Sigmoid colon (tissue), 7 donors: ENCODE results near the gene ALG12. TPM values are rescaled to one million over a fixed set of nuclear protein-coding genes. Genes with fewer than 3 reads are reported as not detected.
A peak's percentile ranks its signal among the peaks of the same experiment; 100 is the strongest.

Experiments used
- DNase-seq: peaks from one replicate; pipeline ENCODE4 v3.0.0-alpha.2; 2019
- H3K27ac ChIP-seq, 4 donors: fragments of 200-600 bp; sonication (generic); one replicate each; pipeline ENCODE4 v1.5.1; 2016 to 2019; ENCODE audit warnings: mild to moderate bottlenecking in 1 of 4
- H3K27me3 ChIP-seq, 3 donors: fragments of 200-600 bp; sonication (generic); one replicate each; pipeline ENCODE4 v1.5.1; 2019; ENCODE audit warnings: mild to moderate bottlenecking in 1 of 3
- H3K36me3 ChIP-seq, 4 donors: fragments of 200-600 bp; sonication (generic); one replicate each; pipeline ENCODE4 v1.5.1; 2016 to 2019
- H3K4me1 ChIP-seq, 4 donors: fragments of 200-600 bp; sonication (generic); one replicate each; pipeline ENCODE4 v1.5.1; 2017 to 2019
- H3K4me3 ChIP-seq, 4 donors: fragments of 200-600 bp; sonication (generic); one replicate each; pipeline ENCODE4 v1.5.1; 2017 to 2019; ENCODE audit warnings: mild to moderate bottlenecking in 2 of 4, moderate library complexity in 1 of 4
- H3K9me3 ChIP-seq, 4 donors: fragments of 200-600 bp in 3 of 4; sonication (generic) in 3 of 4; one replicate each; pipeline versions ENCODE4 v1.5.1 to v1.6.1; 2013 to 2019
- CTCF ChIP-seq, 4 experiments: fragments of 450-650 bp in 3 of 4; fragments of 200-600 bp in 1 of 4; IDR thresholded peaks; one replicate each; pipeline ENCODE4 v1.5.1; 2016 to 2019; ENCODE audit warnings: antibody characterized with exemption in 4 of 4, mild to moderate bottlenecking in 3 of 4, moderate library complexity in 2 of 4
- EP300 ChIP-seq, 4 donors: sonication (generic); formaldehyde crosslinking; IDR thresholded peaks; one replicate each; pipeline ENCODE4 v1.6.1; 2017; ENCODE audit warnings: antibody characterized with exemption in 4 of 4
- POLR2A ChIP-seq, 2 donors: fragments of 450-650 bp; IDR thresholded peaks; one replicate each; pipeline ENCODE4 v1.6.1; 2016; ENCODE audit warnings: antibody characterized with exemption in 2 of 2, mild to moderate bottlenecking in 2 of 2, moderate library complexity in 2 of 2
- POLR2AphosphoS5 ChIP-seq, 4 donors: sonication (generic); formaldehyde crosslinking; IDR thresholded peaks; one replicate each; pipeline ENCODE4 v1.6.1; 2017; ENCODE audit warnings: antibody characterized with exemption in 4 of 4
- WGBS, 2 donors: extraction: QIAGEN DNeasy Blood & Tissue Kit; methylation state at CpG; one replicate each; pipeline ENCODE4 v1.1.7; 2013; 5-methylcytosine and 5-hydroxymethylcytosine counted together
- intact Hi-C: fragments of 100-400 bp; cut with DNase I; formaldehyde crosslinking; loops from one replicate; pipeline ENCODE4 v1.15.1; 2023
- polyA plus RNA-seq, 3 donors: library from polyadenylated mRNA; stranded (reverse); fragments of 200-250 nt; gene quantifications; one replicate each; pipeline ENCODE4 v1.2.3, GENCODE V29; 2013
- total RNA-seq, 4 donors: library from RNA; depleted of rRNA; stranded (reverse); fragments of >200 nt; gene quantifications; one replicate each; pipeline ENCODE4 v1.1.0, GENCODE V29; 2016
- donor health status: healthy with polysubstance abuse.
- donor health status: Bipolar disorder and iron deficiency.
- donor health status: healthy.

The ALG12 gene
- total and polyA plus RNA-seq, 7 donors = 1.8 to 23.9 (median 14.4) TPM

DNA sequence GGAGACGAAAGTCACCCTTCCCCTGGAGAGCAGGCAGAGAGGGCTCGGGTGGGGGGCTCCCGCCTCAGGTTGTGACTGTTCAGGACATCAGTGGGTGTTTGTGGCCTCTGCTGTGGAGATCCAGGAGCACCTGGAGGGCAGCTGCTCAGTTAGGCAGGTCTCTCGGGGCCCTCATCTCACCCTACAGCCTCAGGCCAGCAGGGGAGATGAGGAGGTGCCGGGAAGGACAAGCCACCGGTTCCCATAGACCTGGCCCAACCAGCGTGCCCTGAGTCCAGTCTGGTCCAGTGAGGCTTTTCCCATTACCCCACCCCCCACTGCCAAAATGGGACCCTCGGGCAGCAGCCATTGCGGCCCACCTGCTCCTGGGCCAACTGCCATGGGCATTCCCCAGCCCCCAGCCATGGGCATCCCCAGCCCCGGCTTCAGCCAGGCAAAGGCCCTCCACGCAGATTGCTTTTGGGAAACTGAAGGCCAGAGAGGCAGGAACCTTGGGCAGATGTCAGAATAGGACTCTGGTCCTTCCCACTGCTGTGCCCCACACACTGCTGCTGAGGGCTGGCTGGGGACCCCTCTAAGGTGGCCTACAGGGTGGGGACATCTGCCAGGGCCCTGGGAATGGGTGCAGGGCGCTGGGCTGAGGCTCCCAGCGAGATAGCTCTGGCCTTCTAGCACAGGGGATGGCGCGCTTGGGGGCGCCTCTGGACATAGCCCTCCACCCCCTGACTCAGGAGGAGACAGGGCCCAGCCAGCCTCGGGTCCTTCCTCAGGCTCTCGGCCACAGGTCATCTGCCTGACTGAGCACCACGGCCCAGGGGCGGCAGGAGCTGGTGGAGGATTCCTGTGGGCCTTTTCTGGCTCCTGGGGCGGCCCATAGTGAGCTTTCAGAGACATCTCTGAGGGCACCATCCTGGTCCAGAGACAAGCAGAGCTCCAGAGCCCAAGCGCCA is 47.1 kb upstream of the ALG12 start:
- 80 to 83% methylated on average over 22 of the region's 22 CpGs for WGBS, 2 donors

GRCh38 chr22:49964136-49965090 is 46.2 kb upstream of the ALG12 start:
- Histone ChIP-seq H3K9me3 (no peaks in the 10 kb centered on the region), H3K4me3 (peak overlapping the region in 1 of 4 donors; percentile 67), H3K36me3 (peaks cover 11 to 24% (median 16%) of the 10 kb centered on the region in 4 donors), H3K27me3 (no peaks in the 10 kb centered on the region), H3K4me1 (peaks cover 0 to 73% (median 57%) of the 10 kb centered on the region in 4 donors), H3K27ac (peak overlapping the region; percentile 89 to 99 (median 96))
- intact Hi-C loops = loop anchor here (5.0 to 10.0 kb wide), 3 partner anchors 112 to 220 kb away; partner anchors contain the start of genes BRD1, TRABD and ZBED4
- TF ChIP-seq EP300 (IDR thresholded peaks at IDR 0.05) = no peak
- no peak for TF ChIP-seq POLR2AphosphoS5 (IDR thresholded peaks at IDR 0.05)
- TF ChIP-seq POLR2A (IDR thresholded peaks at IDR 0.05) = no peak
- no peak for TF ChIP-seq CTCF (IDR thresholded peaks at IDR 0.05)
- DNase-seq = peak; percentile 64
- 64 to 72% methylated on average over 19 of the region's 19 CpGs for WGBS, 2 donors

More for the DNA sequence above, 47.1 kb upstream of the ALG12 start:
- H3K36me3 ChIP-seq = peaks cover 11 to 24% (median 16%) of the 10 kb centered on the region in 4 donors
- DNase-seq = peak; percentile 67
- intact Hi-C loops = loop anchor here (10.0 kb wide), 1 partner anchor 219 kb away; the partner anchor contains the start of gene TRABD
- H3K27me3 ChIP-seq = no peaks in the 10 kb centered on the region
- no peaks in the 10 kb centered on the region for H3K9me3 ChIP-seq
- peak overlapping the region; percentile 84 to 99 (median 96) for H3K27ac ChIP-seq
- TF ChIP-seq POLR2AphosphoS5 (IDR thresholded peaks at IDR 0.05) = no peak
- TF ChIP-seq POLR2A (IDR thresholded peaks at IDR 0.05) = no peak
- TF ChIP-seq CTCF (IDR thresholded peaks at IDR 0.05) = no peak
- no peak for TF ChIP-seq EP300 (IDR thresholded peaks at IDR 0.05)
- H3K4me3 ChIP-seq = peak overlapping the region in 1 of 4 donors; percentile 67
- peaks cover 0 to 69% (median 54%) of the 10 kb centered on the region in 4 donors for H3K4me1 ChIP-seq

DNA sequence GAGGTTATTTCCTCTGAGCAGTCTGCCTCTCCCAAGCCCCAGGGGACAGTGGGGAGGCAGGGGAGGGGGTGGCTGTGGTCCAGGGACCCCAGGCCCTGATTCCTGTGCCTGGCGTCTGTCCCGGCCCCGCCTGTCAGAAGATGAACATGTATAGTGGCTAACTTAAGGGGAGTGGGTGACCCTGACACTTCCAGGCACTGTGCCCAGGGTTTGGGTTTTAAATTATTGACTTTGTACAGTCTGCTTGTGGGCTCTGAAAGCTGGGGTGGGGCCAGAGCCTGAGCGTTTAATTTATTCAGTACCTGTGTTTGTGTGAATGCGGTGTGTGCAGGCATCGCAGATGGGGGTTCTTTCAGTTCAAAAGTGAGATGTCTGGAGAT is 45.4 kb upstream of the ALG12 start:
- peaks cover 11 to 24% (median 16%) of the 10 kb centered on the region in 4 donors for H3K36me3 ChIP-seq
- TF ChIP-seq EP300 (IDR thresholded peaks at IDR 0.05) = no peak
- no peak for TF ChIP-seq POLR2AphosphoS5 (IDR thresholded peaks at IDR 0.05)
- no peak for TF ChIP-seq POLR2A (IDR thresholded peaks at IDR 0.05)
- TF ChIP-seq CTCF (IDR thresholded peaks at IDR 0.05) = no peak
- H3K4me3 ChIP-seq = peak overlapping the region; percentile 5 to 96 (median 78)
- intact Hi-C loops = loop anchor here (5.0 to 10.0 kb wide), 3 partner anchors 111 to 221 kb away; partner anchors contain the start of genes BRD1, TRABD and ZBED4
- H3K27ac ChIP-seq = peak overlapping the region; percentile 89 to 99 (median 96)
- 27 to 51% methylated on average over 6 of the region's 6 CpGs for WGBS, 2 donors
- H3K27me3 ChIP-seq = no peaks in the 10 kb centered on the region
- DNase-seq = peak; percentile 64
- peaks cover 0 to 76% (median 58%) of the 10 kb centered on the region in 4 donors for H3K4me1 ChIP-seq
- no peaks in the 10 kb centered on the region for H3K9me3 ChIP-seq
